IMR-90 (cell line): ENCODE results near the gene KAT6B. TPM values are rescaled to one million over a fixed set of nuclear protein-coding genes. Genes with fewer than 3 reads are reported as not detected.
A peak's percentile ranks its signal among the peaks of the same experiment; 100 is the strongest.

Experiments
- ATAC-seq: fragments of 200-7000 bp; cut with Tn5 transposase; 2 replicates; pipeline ENCODE4 v1.9.1; 2020; ENCODE audit warnings: low read depth, mild to moderate bottlenecking, moderate library complexity
- BruUV-seq: library from RNA; stranded (reverse); fragments of 400-500 nt; replicated peaks from 2 replicates; lab custom pipeline; 2021; lab: Mats Ljungman, UMichigan
- CTCF ChIA-PET: fragments of 300-600 bp; formaldehyde crosslinking; extraction: SDS; loops from one replicate; lab custom pipeline; 2021; ENCODE audit warnings: antibody characterized with exemption; lab: Yijun Ruan, JAX
- POLR2A ChIA-PET: fragments of 300-600 bp; sonication (Branson Sonifier 250); formaldehyde crosslinking; loops from one replicate; lab custom pipeline; 2022; ENCODE audit warnings: antibody characterized with exemption; ENCODE audit not compliant: unreplicated experiment; lab: Charles Lee
- DNase-seq: peaks from one replicate; pipeline ENCODE4 v3.0.0; 2013
- H2AFZ ChIP-seq: replicated peaks from 2 replicates; pipeline ENCODE3; 2013; ENCODE audit warnings: low read length, mild to moderate bottlenecking; ENCODE audit not compliant: poor library complexity
- H2AK5ac ChIP-seq: 2 replicates; pipeline ENCODE4 v1.6.1; 2013; ENCODE audit warnings: low read depth, low read length, inconsistent platforms
- H2AK9ac ChIP-seq: replicated peaks from 2 replicates; pipeline ENCODE3; 2013; ENCODE audit warnings: mild to moderate bottlenecking, low read depth, low read length, moderate library complexity; ENCODE audit not compliant: poor library complexity
- H2BK120ac ChIP-seq: 2 replicates; pipeline ENCODE4 v1.6.1; 2013; ENCODE audit warnings: low read depth, low read length, inconsistent platforms
- H2BK15ac ChIP-seq: 3 replicates; pipeline ENCODE4 v1.6.1; 2013; ENCODE audit warnings: low read depth, low read length, inconsistent platforms
- H2BK20ac ChIP-seq: 2 replicates; pipeline ENCODE4 v1.6.1; 2013; ENCODE audit warnings: low read depth, mild to moderate bottlenecking, inconsistent platforms, low read length, moderate library complexity
- H2BK5ac ChIP-seq: 2 replicates; pipeline ENCODE4 v1.6.1; 2013; ENCODE audit warnings: mild to moderate bottlenecking, low read depth, low read length, inconsistent platforms; ENCODE audit not compliant: poor library complexity, severe bottlenecking
- H3K14ac ChIP-seq: replicated peaks from 2 replicates; pipeline ENCODE4 v1.6.1; 2013; ENCODE audit warnings: low read depth, low read length, inconsistent platforms
- H3K18ac ChIP-seq: 2 replicates; pipeline ENCODE4 v1.6.1; 2013; ENCODE audit warnings: low read depth, low read length, control low read depth
- H3K23ac ChIP-seq: 2 replicates; pipeline ENCODE4 v1.6.1; 2013; ENCODE audit warnings: low read depth, low read length, inconsistent platforms
- H3K27ac ChIP-seq: 2 replicates; pipeline ENCODE4 v1.5.1; 2013; ENCODE audit warnings: mild to moderate bottlenecking, control low read depth, low read length; ENCODE audit not compliant: insufficient read depth
- H3K27me3 ChIP-seq: 2 replicates; pipeline ENCODE4 v1.6.1; 2013; ENCODE audit warnings: low read length; ENCODE audit not compliant: control insufficient read depth, insufficient read depth
- H3K36me3 ChIP-seq: 2 replicates; pipeline ENCODE4 v1.6.1; 2013; ENCODE audit warnings: low read length, mixed read lengths; ENCODE audit not compliant: control insufficient read depth, insufficient read depth
- H3K4ac ChIP-seq: 2 replicates; pipeline ENCODE4 v1.6.1; 2013; ENCODE audit warnings: low read depth, low read length, inconsistent platforms
- H3K4me1 ChIP-seq: 2 replicates; pipeline ENCODE4 v1.6.1; 2013; ENCODE audit warnings: low read length, mixed read lengths; ENCODE audit not compliant: control insufficient read depth, insufficient read depth
- H3K4me2 ChIP-seq: 2 replicates; pipeline ENCODE4 v1.6.1; 2013; ENCODE audit warnings: low read depth, mild to moderate bottlenecking, control low read depth, low read length, moderate library complexity
- H3K4me3 ChIP-seq: 2 replicates; pipeline ENCODE4 v1.5.1; 2013; ENCODE audit warnings: low read depth, mild to moderate bottlenecking, control low read depth, low read length, moderate library complexity; ENCODE audit not compliant: insufficient read depth
- H3K56ac ChIP-seq: 2 replicates; pipeline ENCODE4 v1.6.1; 2013; ENCODE audit warnings: low read length, inconsistent platforms; ENCODE audit not compliant: insufficient read depth; ENCODE audit errors: extremely low read depth
- H3K79me1 ChIP-seq, 2 experiments: 2 replicates each; pipeline ENCODE4 v1.6.1; 2013; ENCODE audit warnings: low read length in 2 of 2, inconsistent platforms in 1 of 2, low read depth in 1 of 2
- H3K9ac ChIP-seq: 2 replicates; pipeline ENCODE4 v1.6.1; 2013; ENCODE audit warnings: low read depth, low read length, control low read depth
- H3K9me1 ChIP-seq: 2 replicates; pipeline ENCODE4 v1.6.1; 2013; ENCODE audit warnings: low read length, inconsistent platforms; ENCODE audit not compliant: insufficient read depth
- H3K9me3 ChIP-seq: 2 replicates; pipeline ENCODE4 v1.6.1; 2013; ENCODE audit warnings: low read length; ENCODE audit not compliant: control insufficient read depth, insufficient read depth
- H4K20me1 ChIP-seq: 2 replicates; pipeline ENCODE4 v1.6.1; 2013; ENCODE audit warnings: low read length, inconsistent platforms; ENCODE audit not compliant: insufficient read depth
- H4K5ac ChIP-seq: 2 replicates; pipeline ENCODE4 v1.6.1; 2013; ENCODE audit warnings: mild to moderate bottlenecking, low read depth, low read length, control low read depth
- H4K8ac ChIP-seq, 2 experiments: 2 replicates each; pipeline ENCODE4 v1.6.1; 2013; ENCODE audit warnings: low read depth in 2 of 2, low read length in 2 of 2, control low read depth in 1 of 2, inconsistent platforms in 1 of 2
- H4K91ac ChIP-seq: 2 replicates; pipeline ENCODE4 v1.6.1; 2013; ENCODE audit warnings: low read depth, low read length, inconsistent platforms; ENCODE audit not compliant: insufficient read depth
- BHLHE40 ChIP-seq: fragments of 150-350 bp; IDR thresholded peaks from 2 replicates; pipeline ENCODE4 v1.6.1; 2016; ENCODE audit warnings: mild to moderate bottlenecking, low read depth, low read length
- CHD1 ChIP-seq: IDR thresholded peaks from 2 replicates; pipeline ENCODE4 v1.6.1; 2012; ENCODE audit warnings: low read depth, low read length, improper control_type of control experiment
- FOS ChIP-seq: fragments of 150-350 bp; IDR thresholded peaks from 2 replicates; pipeline ENCODE4 v1.6.1; 2016; ENCODE audit warnings: low read depth, low read length
- MAZ ChIP-seq: IDR thresholded peaks from 2 replicates; pipeline ENCODE4 v1.6.1; 2012; ENCODE audit warnings: low read depth, mild to moderate bottlenecking, low read length, improper control_type of control experiment, moderate library complexity, borderline replicate concordance
- NFE2L2 ChIP-seq: fragments of 150-350 bp; IDR thresholded peaks from 2 replicates; pipeline ENCODE4 v1.6.1; 2016; ENCODE audit warnings: low read depth, mild to moderate bottlenecking, low read length
- POLR2A ChIP-seq: IDR thresholded peaks from 2 replicates; pipeline ENCODE4 v1.6.1; 2012; ENCODE audit warnings: mild to moderate bottlenecking, low read depth, low read length
- RAD21 ChIP-seq: IDR thresholded peaks from 2 replicates; pipeline ENCODE4 v1.6.1; 2012; ENCODE audit warnings: low read length, improper control_type of control experiment
- RCOR1 ChIP-seq: IDR thresholded peaks from 2 replicates; pipeline ENCODE4 v1.6.1; 2012; ENCODE audit warnings: mild to moderate bottlenecking, low read length, improper control_type of control experiment; ENCODE audit not compliant: insufficient replicate concordance
- SMC3 ChIP-seq: fragments of 150-350 bp; IDR thresholded peaks from 2 replicates; pipeline ENCODE4 v1.6.1; 2016; ENCODE audit warnings: low read depth, mild to moderate bottlenecking, antibody characterized with exemption, low read length, moderate library complexity
- WGBS, 2 experiments: methylation state at CpG; one replicate each; pipeline versions ENCODE4 v1.1.5 to v1.1.7; 2013; ENCODE audit warnings: missing lambda C conversion rate in 2 of 2; ENCODE audit not compliant: insufficient read length in 1 of 2; ENCODE audit errors: extremely low coverage in 2 of 2; 5-methylcytosine and 5-hydroxymethylcytosine counted together
- dilution Hi-C: fragments of 300-500 bp; cut with HindIII; formaldehyde crosslinking; loops from one replicate; pipeline ENCODE4 v1.14.3; 2018; ENCODE audit warnings: low sequenced_read_pairs; ENCODE audit not compliant: unreplicated experiment
- in situ Hi-C: fragments of 300-500 bp; cut with MboI; formaldehyde crosslinking; loops from 3 replicates; pipeline ENCODE4 v1.14.3; 2019; ENCODE audit warnings: low sequenced_read_pairs, inconsistent platforms, mixed read lengths
- intact Hi-C: fragments of 100-400 bp; cut with micrococcal nuclease; formaldehyde crosslinking; loops from 2 replicates; pipeline ENCODE4 v1.10.0; 2022
- polyA plus RNA-seq, 3 experiments: library from polyadenylated mRNA; depleted of rRNA; stranded (reverse); fragments of >200 nt; gene quantifications; 2 replicates each; pipeline ENCODE4 v1.2.3, GENCODE V29; 2012; ENCODE audit warnings: low replicate concordance in 1 of 3
- total RNA-seq: library from RNA; depleted of rRNA; stranded (reverse); fragments of >200 nt; gene quantifications from 2 replicates; pipeline ENCODE4 v1.2.3, GENCODE V29; 2012

Gene KAT6B
- total and polyA plus RNA-seq, 2 of the 4 experiments (the other 2 are of a cell fraction) = 8.8 to 28.1 TPM

DNA sequence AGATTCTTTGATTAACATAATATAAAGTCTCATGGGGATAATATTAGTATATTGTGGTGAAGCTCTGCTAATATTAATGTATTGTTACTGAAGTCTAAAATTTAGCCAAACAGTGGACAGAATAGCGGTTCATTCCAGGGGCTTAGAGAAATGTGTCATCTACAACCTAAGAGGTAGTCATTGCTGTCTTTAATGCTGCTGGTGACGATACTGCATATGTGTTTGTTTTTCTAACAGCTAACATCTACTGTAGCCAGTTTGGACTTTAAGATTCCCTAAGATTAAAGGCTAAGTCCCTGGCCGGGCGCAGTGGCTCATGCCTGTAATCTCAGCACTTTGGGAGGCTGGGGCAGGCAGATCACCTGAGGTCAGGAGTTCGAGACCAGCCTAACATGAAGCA lies 183.0 kb downstream of the KAT6B start:
- TF ChIP-seq NFE2L2 = no peak
- no peak for TF ChIP-seq MAZ
- no peak for TF ChIP-seq BHLHE40
- TF ChIP-seq SMC3 = no peak
- no peak for TF ChIP-seq RCOR1
- no peak for TF ChIP-seq CHD1
- TF ChIP-seq RAD21 = no peak
- no peak for TF ChIP-seq POLR2A
- TF ChIP-seq FOS = 0 out of 2 replicates have a peak, but pooled peaks have one; percentile 6
- no peak overlapping the region for H2BK120ac ChIP-seq
- BruUV-seq = no TSS peak
- peaks cover 2% of the 10 kb centered on the region; the same call in 1 of the 2 replicates for H3K4me1 ChIP-seq
- intact Hi-C loops = no loop called here
- no peak overlapping the region for H3K56ac ChIP-seq
- H3K14ac ChIP-seq = no peak overlapping the region
- peaks cover 7% of the 10 kb centered on the region; the same call in 1 of the 2 replicates for H3K9me1 ChIP-seq
- no peak overlapping the region for H3K4me3 ChIP-seq
- H4K8ac ChIP-seq = no peak overlapping the region
- H3K9me3 ChIP-seq = no peaks in the 10 kb centered on the region
- H3K27me3 ChIP-seq = no peaks in the 10 kb centered on the region
- ChIA-PET POLR2A (interaction anchor here (0.8 kb wide), 1 partner anchor 203 kb away, joined by 3 read pairs; no protein-coding TSS in a partner anchor), CTCF (interaction anchor here (1.1 kb wide), 1 partner anchor 10 kb away, joined by 3 read pairs; no protein-coding TSS in a partner anchor)
- no peak overlapping the region for H2AFZ ChIP-seq
- peaks cover 16% of the 10 kb centered on the region; the same call in 1 of the 2 replicates for H3K36me3 ChIP-seq
- ATAC-seq = peak; percentile 65; the same call in 1 of the 2 replicates
- no peak overlapping the region for H2AK9ac ChIP-seq
- H3K4me2 ChIP-seq = no peak overlapping the region
- H3K27ac ChIP-seq = no peak overlapping the region
- in situ Hi-C loops = no loop called here
- peak; percentile 80 for DNase-seq
- no peak overlapping the region for H3K9ac ChIP-seq
- peaks cover under 1 to 26% of the 10 kb centered on the region in 2 experiments for H3K79me1 ChIP-seq
- no peak overlapping the region for H4K5ac ChIP-seq
- no peak overlapping the region for H3K23ac ChIP-seq
- no peaks in the 10 kb centered on the region for H4K20me1 ChIP-seq
- 64% methylated on average over 2 of the region's 5 CpGs; no CpG with 5 or more reads in 1 of the 2 experiments for WGBS, 2 experiments
- no peak overlapping the region for H3K4ac ChIP-seq
- dilution Hi-C loops = no loop called here
- H3K18ac ChIP-seq = no peak overlapping the region
- no peak overlapping the region for H2BK5ac ChIP-seq
- H4K91ac ChIP-seq = no peak overlapping the region
- H2BK20ac ChIP-seq = no peak overlapping the region
- H2BK15ac ChIP-seq = no peak overlapping the region
- H2AK5ac ChIP-seq = no peak overlapping the region
